Measurements from ENCODE around the gene BIRC6.
"Not testable (repeated sequence)": the region's sequence is repeated elsewhere in the genome, so short reads cannot be mapped to it uniquely, and the experiment has no call there.

BIRC6 gene

GRCh38 chr2:32356681-32357317 lies at the start of gene BIRC6:
TSS of gene BIRC6 (plus strand) at chr2:32357023. CDS start at chr2:32357162, 139 bp downstream.
- DNase-seq = peak; percentile 98

- no peak for DNase-seq
These were observed 46.2 kb upstream of the BIRC6 start for GRCh38 chr2:32310577-32310976.

GRCh38 chr2:32314886-32315285 lies 41.9 kb upstream of the BIRC6 start:
- DNase-seq = no peak

- not testable (repeated sequence) for DNase-seq
These were observed 28.1 kb upstream of the BIRC6 start for GRCh38 chr2:32328679-32329078.

- DNase-seq = not testable (repeated sequence)
These were observed 27.4 kb upstream of the BIRC6 start for GRCh38 chr2:32329180-32329980.

GRCh38 chr2:32330136-32330535 lies 26.7 kb upstream of the BIRC6 start:
- DNase-seq = no peak

- no peak for DNase-seq
These were observed 14.0 kb upstream of the BIRC6 start for GRCh38 chr2:32342801-32343200.

- not testable (repeated sequence) for DNase-seq
These were observed 6.0 kb upstream of the BIRC6 start for GRCh38 chr2:32350797-32351196.

- DNase-seq = no peak
These were observed 695 bp upstream of the BIRC6 start for GRCh38 chr2:32355976-32356680.

- peak; percentile 68 to 69 for DNase-seq
These were observed 691 bp downstream of the BIRC6 start for GRCh38 chr2:32357318-32358110.

- peak in 1 of 2 experiments; percentile 41 for DNase-seq
These were observed 1.3 kb downstream of the BIRC6 start for GRCh38 chr2:32358111-32358482.

GRCh38 chr2:32360416-32360815 lies 3.6 kb downstream of the BIRC6 start:
- DNase-seq = no peak

GRCh38 chr2:32362997-32363396 lies 6.2 kb downstream of the BIRC6 start:
- not testable (repeated sequence) for DNase-seq

GRCh38 chr2:32363597-32363996 lies 6.8 kb downstream of the BIRC6 start:
- DNase-seq = no peak

GRCh38 chr2:32364290-32364689 lies 7.5 kb downstream of the BIRC6 start:
- not testable (repeated sequence) for DNase-seq

GRCh38 chr2:32365679-32366078 lies 8.9 kb downstream of the BIRC6 start:
- DNase-seq = not testable (repeated sequence)

- no peak for DNase-seq
These were observed 9.8 kb downstream of the BIRC6 start for GRCh38 chr2:32366595-32366994.

- DNase-seq = no peak
These were observed 12.4 kb downstream of the BIRC6 start for GRCh38 chr2:32369222-32369621.

GRCh38 chr2:32370942-32371341 lies 14.1 kb downstream of the BIRC6 start:
- not testable (repeated sequence) for DNase-seq

GRCh38 chr2:32372519-32373182 lies 15.8 kb downstream of the BIRC6 start:
- no peak for DNase-seq

GRCh38 chr2:32375228-32375892 lies 18.5 kb downstream of the BIRC6 start:
- DNase-seq = no peak

- no peak for DNase-seq
These were observed 19.9 kb downstream of the BIRC6 start for GRCh38 chr2:32376756-32377155.

All from activated T-cell treated with anti-CD3 and anti-CD28 coated beads, Interleukin-2, amount 50 U/mL, for 48 hours (primary cell).